ENCODE results near the gene GGA1. TPM values are rescaled to one million over a fixed set of nuclear protein-coding genes. Genes with fewer than 3 reads are reported as not detected.
A peak's percentile ranks its signal among the peaks of the same experiment; 100 is the strongest.
"Not testable (repeated sequence)": the region's sequence is repeated elsewhere in the genome, so short reads cannot be mapped to it uniquely, and the experiment has no call there.

The GGA1 gene
- total RNA-seq, 1 donor from 2014 or later = 28.4 TPM

GRCh38 chr22:37571258-37571991, 37.2 kb upstream of the GGA1 start:
- peak; percentile 5 for ATAC-seq

GRCh38 chr22:37571992-37572373, 36.7 kb upstream of the GGA1 start:
- no peak for ATAC-seq

- no peak for ATAC-seq
These were observed 33.1 kb upstream of the GGA1 start for GRCh38 chr22:37575490-37576003.

GRCh38 chr22:37578002-37578401, 30.6 kb upstream of the GGA1 start:
- ATAC-seq = no peak

GRCh38 chr22:37581504-37581903, 27.1 kb upstream of the GGA1 start:
- ATAC-seq = no peak

- peak; percentile 10 for ATAC-seq
These were observed 26.1 kb upstream of the GGA1 start for GRCh38 chr22:37582526-37582925.

GRCh38 chr22:37588546-37589215, 20.0 kb upstream of the GGA1 start:
- peak; percentile 5 for ATAC-seq

GRCh38 chr22:37589636-37590035, 19.0 kb upstream of the GGA1 start:
- ATAC-seq = no peak

- not testable (repeated sequence) for ATAC-seq
These were observed 17.6 kb upstream of the GGA1 start for GRCh38 chr22:37591081-37591480.

GRCh38 chr22:37591823-37592404, 16.7 kb upstream of the GGA1 start:
- no peak for ATAC-seq

GRCh38 chr22:37594237-37594636, 14.4 kb upstream of the GGA1 start:
- peak; percentile 23 for ATAC-seq

- no peak for ATAC-seq
These were observed 9.5 kb upstream of the GGA1 start for GRCh38 chr22:37599153-37599552.

- ATAC-seq = no peak
These were observed 7.5 kb upstream of the GGA1 start for GRCh38 chr22:37601203-37601539.

- peak; percentile 82 for ATAC-seq
These were observed 6.8 kb upstream of the GGA1 start for GRCh38 chr22:37601540-37602442.

GRCh38 chr22:37602546-37603277, 5.9 kb upstream of the GGA1 start:
- ATAC-seq = not testable (repeated sequence)

- ATAC-seq = no peak
These were observed 4.6 kb upstream of the GGA1 start for GRCh38 chr22:37604074-37604473.

- no peak for ATAC-seq
These were observed 3.8 kb upstream of the GGA1 start for GRCh38 chr22:37604875-37605274.

- peak; percentile 62 for ATAC-seq
These were observed 1.4 kb upstream of the GGA1 start for GRCh38 chr22:37607010-37607934.

GRCh38 chr22:37607935-37608476, 628 bp upstream of the GGA1 start:
- ATAC-seq = no peak

All from esophagus mucosa (tissue), 1 donor.